ENCODE measurements around the gene METTL6.

GRCh38 chr3:15440891-15441290 is 13.5 kb upstream of the METTL6 start:
- TF ChIP-seq CTCF (IDR thresholded peaks at IDR 0.05; ENCODE audit: low read length), result no peak
- no peak for TF ChIP-seq EZH2phosphoT487 (IDR thresholded peaks at IDR 0.05; ENCODE audit: low read length)
- no peak for TF ChIP-seq EZH2 (optimal IDR thresholded peaks at IDR 0.05; ENCODE audit: low read depth, low read length)
